IPS-18a (cell line): ENCODE measurements around the gene MRAS.

Experiments
- H3K27ac ChIP-seq: one replicate; pipeline ENCODE4 v1.5.1; 2013; ENCODE audit warnings: low read length
- H3K27me3 ChIP-seq: one replicate; pipeline ENCODE4 v1.6.1; 2013; ENCODE audit warnings: mild to moderate bottlenecking, low read length; ENCODE audit not compliant: control insufficient read depth, insufficient read depth
- H3K36me3 ChIP-seq: one replicate; pipeline ENCODE4 v1.6.1; 2013; ENCODE audit warnings: low read depth, low read length; ENCODE audit not compliant: control insufficient read depth
- H3K4me1 ChIP-seq: one replicate; pipeline ENCODE4 v1.6.1; 2013; ENCODE audit warnings: low read depth, low read length; ENCODE audit not compliant: control insufficient read depth
- H3K4me3 ChIP-seq: one replicate; pipeline ENCODE4 v1.5.1; 2013; ENCODE audit warnings: low read length
- H3K9ac ChIP-seq: one replicate; pipeline ENCODE4 v1.6.1; 2013; ENCODE audit warnings: mild to moderate bottlenecking, low read length, moderate library complexity
- H3K9me3 ChIP-seq: one replicate; pipeline ENCODE4 v1.6.1; 2013; ENCODE audit warnings: low read depth, low read length; ENCODE audit not compliant: control insufficient read depth

MRAS gene

DNA sequence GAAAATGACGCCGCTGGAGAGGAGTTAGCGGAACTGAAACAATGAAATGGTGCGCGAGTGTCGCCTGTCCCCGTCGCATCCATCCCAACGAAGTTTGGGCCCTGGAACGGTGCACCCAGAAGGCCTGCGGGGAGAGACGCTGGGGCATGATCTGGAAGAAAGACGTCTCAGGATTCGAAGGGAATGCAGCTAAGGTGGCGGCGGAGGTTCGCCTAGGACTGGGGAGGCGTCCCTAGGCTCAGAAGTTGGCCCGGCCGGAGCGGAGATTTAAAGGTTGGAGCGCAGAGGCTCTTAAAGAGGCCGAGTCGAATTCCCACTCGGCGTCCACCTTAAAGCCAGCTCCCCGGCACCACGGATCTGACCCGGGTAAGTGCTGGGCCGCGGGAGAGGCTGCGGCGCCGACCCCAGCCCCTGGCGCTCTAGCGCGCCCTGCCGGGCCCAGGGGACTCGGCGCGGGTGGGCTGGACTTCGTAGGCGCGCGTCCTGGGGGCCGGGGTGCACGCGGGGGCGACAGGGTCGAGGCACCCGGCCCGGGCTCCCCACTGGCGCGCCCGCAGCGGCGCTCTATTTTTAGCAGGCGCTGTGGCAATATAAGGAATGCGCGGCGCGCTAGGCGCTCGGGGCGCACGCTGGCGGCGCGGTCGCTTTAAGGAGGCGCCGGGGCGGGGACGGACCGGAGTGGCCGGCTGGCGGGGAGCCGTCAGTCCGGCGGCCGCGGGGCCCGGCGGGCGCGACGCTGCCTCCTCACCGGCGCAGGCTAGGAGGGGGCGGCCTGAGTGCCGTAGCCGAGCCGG is at the start of gene MRAS:
Gene MRAS (plus strand): TSS at position 620 of the 794 bp plus-strand sequence. CDS start 24,305 bp downstream, outside the sequence.
- Histone ChIP-seq H3K36me3 (no peaks in the 10 kb centered on the region), H3K9me3 (no peaks in the 10 kb centered on the region), H3K9ac (peak within 1 kb of the TSS; percentile 58), H3K27me3 (peaks cover 9% of the 10 kb centered on the region), H3K4me3 (peak within 1 kb of the TSS; percentile 75), H3K4me1 (no peaks in the 10 kb centered on the region), H3K27ac (no peak within 1 kb of the TSS)

DNA sequence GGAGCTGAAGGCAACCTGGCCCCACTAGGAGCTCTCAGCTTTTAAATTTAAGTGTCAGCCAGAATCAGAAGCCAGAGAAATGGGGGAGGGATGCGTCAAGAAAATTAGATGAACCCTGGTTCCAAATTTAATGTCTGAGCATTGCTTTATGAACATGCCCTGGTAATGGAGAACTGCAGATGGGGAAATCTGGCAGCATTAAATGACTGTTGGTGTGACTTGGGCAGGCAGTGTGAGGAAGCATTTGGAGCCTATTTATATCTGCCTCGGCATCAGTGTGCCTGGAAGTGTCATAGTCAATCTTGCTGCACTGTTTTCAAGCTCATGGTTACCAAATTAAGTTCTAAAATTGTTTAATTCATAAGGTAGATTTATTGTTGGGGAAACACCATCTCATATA is 47.7 kb upstream of the MRAS start:
- H3K27ac ChIP-seq: no peak overlapping the region
- no peaks in the 10 kb centered on the region for H3K27me3 ChIP-seq
- H3K36me3 ChIP-seq: peaks cover 18% of the 10 kb centered on the region
- H3K4me3 ChIP-seq: no peak overlapping the region
- no peaks in the 10 kb centered on the region for H3K4me1 ChIP-seq
- H3K9ac ChIP-seq: no peak overlapping the region
- no peaks in the 10 kb centered on the region for H3K9me3 ChIP-seq

DNA sequence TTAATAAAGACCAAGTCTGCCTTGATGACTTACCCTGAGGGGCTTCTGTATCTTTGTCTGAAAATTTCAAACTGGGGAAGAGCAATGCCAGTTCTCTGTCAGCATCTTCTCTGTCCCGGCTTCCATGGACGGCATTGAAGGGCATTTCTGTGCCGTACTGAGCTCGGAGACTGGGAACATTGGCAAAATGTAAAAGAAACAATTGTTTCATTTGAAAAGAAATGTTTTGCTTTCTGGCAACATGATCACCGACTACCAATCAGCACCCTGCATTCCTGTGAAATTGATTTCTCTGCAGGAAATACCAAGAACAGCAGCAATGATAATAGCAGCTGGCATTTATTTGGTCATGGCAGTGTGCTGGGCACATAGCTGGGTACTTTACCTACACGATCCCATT is 44.9 kb upstream of the MRAS start:
- Histone ChIP-seq H3K9me3 (peaks cover 3% of the 10 kb centered on the region), H3K27ac (no peak overlapping the region), H3K27me3 (no peaks in the 10 kb centered on the region)

DNA sequence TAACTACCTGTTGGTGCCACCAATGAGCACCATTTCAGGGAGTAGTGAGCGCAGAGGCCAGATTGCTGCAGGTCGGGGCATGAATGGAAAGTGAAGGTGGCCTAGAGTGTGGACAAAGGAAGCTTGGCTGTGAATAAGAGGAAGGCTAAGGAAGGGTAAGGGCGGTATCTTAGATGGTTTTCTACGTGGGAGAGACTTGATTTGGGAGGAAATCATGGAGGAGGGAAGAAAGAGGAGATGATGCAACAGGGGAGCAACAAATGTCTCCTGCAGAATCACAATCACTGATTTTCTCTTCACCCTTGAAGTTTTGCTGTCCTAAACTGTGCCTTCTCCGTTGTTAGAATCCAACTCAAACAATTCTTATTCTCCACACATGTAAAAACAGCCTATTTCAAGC is 40.5 kb upstream of the MRAS start:
- no peaks in the 10 kb centered on the region for H3K4me1 ChIP-seq
- no peak overlapping the region for H3K9ac ChIP-seq
- H3K36me3 ChIP-seq: no peaks in the 10 kb centered on the region
- no peaks in the 10 kb centered on the region for H3K27me3 ChIP-seq
- H3K9me3 ChIP-seq: peaks cover 4% of the 10 kb centered on the region
- no peak overlapping the region for H3K27ac ChIP-seq
- no peak overlapping the region for H3K4me3 ChIP-seq

More for the DNA sequence above, 44.9 kb upstream of the MRAS start:
- H3K9ac ChIP-seq: no peak overlapping the region
- H3K4me3 ChIP-seq: no peak overlapping the region
- no peaks in the 10 kb centered on the region for H3K4me1 ChIP-seq
- H3K36me3 ChIP-seq: no peaks in the 10 kb centered on the region

DNA sequence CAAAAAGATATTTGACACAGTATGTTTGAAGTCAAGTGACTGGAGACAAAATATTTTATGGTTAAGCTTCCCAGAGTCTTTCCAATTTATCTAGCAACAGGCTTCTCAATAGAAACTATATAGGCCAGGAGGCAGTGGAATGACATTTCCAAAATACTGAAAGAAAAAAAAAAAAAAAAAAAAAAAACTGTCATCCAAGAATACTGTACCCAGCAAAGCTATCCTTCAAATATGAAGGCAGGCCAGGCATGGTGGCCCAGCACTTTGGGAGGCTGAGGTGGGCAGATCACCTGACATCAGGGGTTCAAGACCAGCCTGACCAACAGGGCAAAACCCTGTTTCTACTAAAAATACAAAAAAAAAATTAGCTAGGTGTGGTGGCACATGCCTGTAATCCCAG is 39.6 kb upstream of the MRAS start:
- no peaks in the 10 kb centered on the region for H3K27me3 ChIP-seq

DNA sequence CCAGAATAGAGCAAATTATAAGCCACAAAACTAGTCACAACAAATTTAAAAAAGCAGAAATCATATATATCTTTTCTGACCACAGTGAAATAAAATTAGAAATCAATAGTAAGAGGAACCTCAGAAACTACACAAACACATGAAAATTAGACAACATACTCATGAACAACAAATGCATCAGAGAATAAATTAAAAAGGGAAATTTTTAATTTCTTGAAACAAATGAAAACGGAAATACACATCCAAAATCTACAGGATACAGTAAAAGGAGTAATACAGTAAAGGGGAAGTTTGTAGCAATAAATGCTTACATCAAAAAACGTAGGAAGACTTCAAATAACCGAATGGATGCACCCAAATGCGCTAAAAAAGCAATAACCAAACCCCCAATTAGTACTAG is 37.9 kb upstream of the MRAS start:
- Histone ChIP-seq H3K4me1 (no peaks in the 10 kb centered on the region), H3K4me3 (no peak overlapping the region), H3K9ac (no peak overlapping the region), H3K27me3 (no peaks in the 10 kb centered on the region), H3K27ac (no peak overlapping the region), H3K9me3 (peaks cover 4% of the 10 kb centered on the region), H3K36me3 (no peaks in the 10 kb centered on the region)

More for the DNA sequence above, 39.6 kb upstream of the MRAS start:
- Histone ChIP-seq H3K9ac (no peak overlapping the region), H3K27ac (no peak overlapping the region), H3K4me3 (no peak overlapping the region), H3K36me3 (no peaks in the 10 kb centered on the region), H3K4me1 (no peaks in the 10 kb centered on the region), H3K9me3 (peaks cover 4% of the 10 kb centered on the region)

DNA sequence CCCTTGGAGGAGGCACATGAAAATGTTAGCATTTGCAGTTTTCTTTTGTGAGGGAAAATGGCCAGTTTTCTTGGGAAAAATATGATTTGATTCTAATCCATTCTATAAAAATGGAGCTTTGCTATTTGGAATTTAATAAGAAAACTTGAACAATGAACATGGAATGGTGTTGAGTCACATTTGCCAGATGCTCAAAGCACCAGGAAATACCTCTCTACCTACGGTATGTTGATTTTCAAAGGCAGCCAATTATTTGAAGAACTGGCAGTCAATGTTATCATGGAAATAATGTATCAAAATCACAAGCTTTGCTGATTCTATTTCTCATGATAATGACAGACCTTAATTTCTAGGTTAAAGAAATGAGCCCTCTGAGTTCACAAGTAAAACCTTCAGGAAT is 33.6 kb upstream of the MRAS start:
- no peak overlapping the region for H3K4me3 ChIP-seq
- no peaks in the 10 kb centered on the region for H3K4me1 ChIP-seq
- H3K27me3 ChIP-seq: no peaks in the 10 kb centered on the region
- no peaks in the 10 kb centered on the region for H3K9me3 ChIP-seq
- no peak overlapping the region for H3K27ac ChIP-seq
- H3K36me3 ChIP-seq: no peaks in the 10 kb centered on the region
- no peak overlapping the region for H3K9ac ChIP-seq

DNA sequence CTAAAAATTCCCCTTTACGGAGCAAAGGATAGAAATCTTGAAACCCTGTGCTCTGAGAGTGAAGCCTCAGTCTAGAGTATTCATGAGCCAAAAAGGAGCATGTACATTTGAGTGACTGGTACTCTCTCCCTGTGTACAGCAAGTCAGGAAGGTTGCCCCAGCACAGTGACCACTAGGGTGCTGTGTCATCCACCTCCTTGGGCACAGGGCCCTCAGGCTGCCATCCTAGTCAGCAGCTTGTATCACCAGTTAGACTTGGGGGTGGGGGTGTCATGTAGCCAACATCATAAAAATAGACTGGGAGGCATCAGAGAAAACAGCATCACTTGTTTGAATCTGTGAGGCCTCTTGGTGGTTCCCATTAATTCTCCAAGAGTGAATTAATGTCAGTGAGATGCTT is 30.7 kb upstream of the MRAS start:
- Histone ChIP-seq H3K9me3 (no peaks in the 10 kb centered on the region), H3K27ac (no peak overlapping the region), H3K4me1 (peaks cover 7% of the 10 kb centered on the region), H3K36me3 (no peaks in the 10 kb centered on the region), H3K27me3 (no peaks in the 10 kb centered on the region), H3K4me3 (no peak overlapping the region), H3K9ac (no peak overlapping the region)

DNA sequence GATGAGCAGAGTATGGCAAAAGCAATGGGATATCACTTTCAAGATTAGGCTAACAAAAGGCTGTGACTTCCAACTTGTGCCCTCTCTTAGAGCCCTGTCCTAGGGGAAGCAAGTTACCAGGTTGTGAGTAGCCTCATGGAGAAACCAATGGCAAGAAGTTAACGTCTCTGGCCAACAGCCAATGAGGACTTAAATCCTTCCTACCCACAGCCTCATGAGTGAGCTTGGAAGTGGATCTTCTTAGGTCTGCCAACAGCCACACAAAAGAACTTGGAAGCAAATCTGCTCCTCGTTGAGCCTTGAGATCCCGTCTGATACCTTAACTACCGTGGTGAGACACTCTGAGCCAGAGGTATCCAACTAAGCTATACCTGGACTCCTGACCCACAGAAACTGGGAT is 24.4 kb upstream of the MRAS start:
- Histone ChIP-seq H3K9me3 (no peaks in the 10 kb centered on the region), H3K27ac (no peak overlapping the region), H3K4me1 (peaks cover 13% of the 10 kb centered on the region), H3K9ac (no peak overlapping the region), H3K36me3 (no peaks in the 10 kb centered on the region), H3K27me3 (peaks cover 5% of the 10 kb centered on the region), H3K4me3 (no peak overlapping the region)

DNA sequence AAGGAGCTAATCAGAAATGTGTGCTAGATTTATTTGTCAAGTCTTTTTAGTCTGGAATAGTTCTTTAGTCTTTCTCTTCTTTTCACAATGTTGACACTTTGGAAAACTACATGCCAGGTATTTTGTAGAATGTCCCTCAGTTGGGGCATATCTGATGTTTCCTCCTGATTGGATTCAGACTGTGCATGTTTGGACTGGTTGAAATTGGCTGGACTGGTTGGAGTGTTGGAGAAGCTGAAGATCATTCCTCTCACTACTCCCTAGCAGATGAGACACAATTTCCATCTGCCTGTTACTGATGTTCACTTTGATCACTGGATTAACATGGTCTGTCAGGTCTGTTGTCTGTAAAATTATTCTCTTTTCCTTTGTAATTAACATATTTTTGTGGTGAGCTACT is 22.4 kb upstream of the MRAS start:
- H3K36me3 ChIP-seq: no peaks in the 10 kb centered on the region
- H3K9ac ChIP-seq: no peak overlapping the region
- peaks cover 5% of the 10 kb centered on the region for H3K27me3 ChIP-seq
- H3K27ac ChIP-seq: no peak overlapping the region
- peaks cover 15% of the 10 kb centered on the region for H3K4me1 ChIP-seq
- no peak overlapping the region for H3K4me3 ChIP-seq
- no peaks in the 10 kb centered on the region for H3K9me3 ChIP-seq

DNA sequence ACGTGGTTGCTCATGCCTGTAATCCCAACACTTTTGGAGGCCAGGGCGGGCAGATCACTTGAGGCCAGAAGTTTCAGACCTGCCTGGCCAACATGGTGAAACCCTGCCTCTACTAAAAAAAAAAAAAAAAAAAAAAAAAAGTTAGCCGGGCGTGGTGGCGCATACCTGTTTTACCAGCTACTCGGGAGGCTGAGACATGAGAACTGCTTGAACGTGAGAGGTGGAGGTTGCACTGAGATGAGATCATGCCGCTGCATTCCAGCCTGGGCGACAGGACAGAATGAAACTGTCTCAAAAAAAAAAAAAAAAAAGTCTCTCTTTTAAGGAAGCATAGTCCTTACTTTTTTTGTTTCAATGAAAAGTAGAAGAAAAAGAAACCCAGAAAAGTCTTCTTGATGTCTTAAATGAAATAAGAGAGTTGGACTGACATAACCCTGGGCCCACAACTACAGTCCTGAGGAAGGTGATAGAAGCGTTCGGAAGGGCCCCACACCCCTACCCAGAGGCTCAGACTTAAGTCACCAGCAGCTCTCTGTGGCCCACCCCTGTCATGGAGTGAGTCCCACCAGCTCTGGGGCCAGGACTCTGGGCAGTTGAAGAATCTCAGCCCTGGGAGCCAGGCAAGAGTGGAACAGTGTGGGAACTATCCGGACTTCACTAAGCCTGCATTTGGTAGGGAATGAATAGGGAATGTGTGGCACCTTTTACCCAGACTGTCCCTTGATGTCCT is 21.3 kb upstream of the MRAS start:
- no peak overlapping the region for H3K4me3 ChIP-seq
- H3K9me3 ChIP-seq: no peaks in the 10 kb centered on the region
- H3K36me3 ChIP-seq: no peaks in the 10 kb centered on the region
- H3K27ac ChIP-seq: no peak overlapping the region
- peaks cover 9% of the 10 kb centered on the region for H3K4me1 ChIP-seq
- H3K27me3 ChIP-seq: peaks cover 5% of the 10 kb centered on the region
- no peak overlapping the region for H3K9ac ChIP-seq

DNA sequence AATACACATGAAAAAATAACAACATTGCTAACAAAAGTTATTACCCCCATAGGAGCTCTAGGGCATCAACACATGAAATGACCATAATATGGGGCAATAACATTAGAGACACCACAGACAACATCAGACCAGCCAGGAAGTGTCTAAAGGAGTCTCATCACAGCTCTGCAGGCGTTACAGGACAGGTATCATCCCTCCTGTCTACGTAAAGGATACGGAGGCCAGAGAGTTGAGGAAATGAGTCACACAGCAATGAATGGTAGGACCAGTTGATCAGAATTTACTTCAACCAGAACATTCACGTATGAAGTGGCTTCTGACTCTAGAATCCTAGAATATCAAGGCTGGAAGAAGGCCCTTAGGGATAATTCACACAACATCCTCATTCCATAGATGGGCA is 20.5 kb upstream of the MRAS start:
- H3K27ac ChIP-seq: no peak overlapping the region
- H3K36me3 ChIP-seq: no peaks in the 10 kb centered on the region
- H3K9ac ChIP-seq: no peak overlapping the region
- H3K27me3 ChIP-seq: peaks cover 5% of the 10 kb centered on the region
- H3K4me3 ChIP-seq: no peak overlapping the region
- peaks cover 8% of the 10 kb centered on the region for H3K4me1 ChIP-seq
- no peaks in the 10 kb centered on the region for H3K9me3 ChIP-seq
